ENCODE measurements around the gene DDX17.

GRCh38 chr22:38437416-38437815 lies 68.7 kb downstream of the DDX17 start:
- TF ChIP-seq CTCF (IDR thresholded peaks at IDR 0.05) = no peak
- TF ChIP-seq POLR2A (IDR thresholded peaks at IDR 0.05) = no peak

All from adrenal gland (tissue), 5 donors.